Measurements from ENCODE around the gene ALKBH5.

GRCh38 chr17:18208092-18208491, 24.5 kb downstream of the ALKBH5 start:
- no peak for TF ChIP-seq CTCF (IDR thresholded peaks at IDR 0.05; ENCODE audit: low read length)
- no peak for TF ChIP-seq EZH2 (IDR thresholded peaks at IDR 0.05; ENCODE audit: borderline replicate concordance, low read length)

All from OCI-LY1 (cell line).